GM19193 (cell line): ENCODE measurements around the gene NR3C2.

Experiments
- POLR2A ChIP-seq: IDR thresholded peaks from 4 replicates; pipeline ENCODE4 v1.6.1; 2011; ENCODE audit not compliant: insufficient read depth, insufficient read length; ENCODE audit errors: extremely low read depth

Gene NR3C2

DNA sequence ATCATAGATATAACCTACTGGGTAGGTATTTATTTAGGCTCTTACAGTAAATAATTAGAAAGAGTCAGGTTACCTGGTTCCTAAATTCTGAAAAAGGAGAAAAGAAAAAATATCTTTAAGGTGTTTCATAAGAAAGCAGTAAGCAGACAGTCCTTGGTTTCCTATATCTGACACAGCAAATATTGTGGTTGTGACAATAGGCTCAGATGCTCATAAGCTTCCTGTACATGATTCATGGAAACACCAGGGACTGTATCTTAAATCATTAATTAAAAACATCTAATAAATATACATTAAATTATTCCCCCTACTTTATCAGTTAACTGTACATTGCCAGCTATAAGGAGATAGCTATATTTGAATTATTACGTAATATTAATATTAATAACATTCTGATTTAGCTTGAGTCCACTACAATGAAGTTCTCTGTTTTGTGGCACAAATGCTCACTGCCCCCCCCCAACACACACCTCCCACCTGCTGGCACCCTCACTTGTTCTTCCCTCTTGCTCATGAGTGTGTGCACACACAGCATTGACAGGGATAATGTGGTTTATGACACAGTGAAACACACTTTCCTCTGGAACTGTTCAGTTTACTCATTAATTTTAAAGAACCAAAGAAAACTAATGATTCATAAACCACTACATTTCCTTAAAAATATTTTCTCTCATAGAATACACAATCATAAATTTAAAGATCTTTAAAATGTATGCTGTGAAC lies 187.4 kb downstream of the NR3C2 start:
- TF ChIP-seq POLR2A: no peak

DNA sequence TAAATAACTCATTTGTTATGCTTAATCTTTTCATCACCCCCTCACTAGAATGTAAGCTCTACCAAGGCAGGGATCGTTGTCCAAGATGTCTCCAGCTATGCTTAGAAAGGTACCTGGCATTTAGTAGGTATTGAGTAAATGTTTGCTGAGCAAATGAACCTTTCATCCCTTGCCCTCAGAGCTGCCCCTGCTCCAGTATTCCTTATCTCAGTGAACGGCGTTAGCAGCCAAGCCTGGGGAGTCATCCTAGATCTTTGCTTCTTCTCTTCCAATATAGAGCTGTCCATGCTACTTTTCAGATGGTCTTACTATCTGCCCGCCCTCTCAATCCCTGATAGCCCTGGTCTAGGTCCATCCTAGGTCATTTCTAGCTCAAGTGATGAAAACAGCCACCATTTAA lies 188.4 kb downstream of the NR3C2 start:
- no peak for TF ChIP-seq POLR2A

- TF ChIP-seq POLR2A: no peak
Measured at GRCh38 chr4:148248824-148249223, 193.4 kb downstream of the NR3C2 start.

DNA sequence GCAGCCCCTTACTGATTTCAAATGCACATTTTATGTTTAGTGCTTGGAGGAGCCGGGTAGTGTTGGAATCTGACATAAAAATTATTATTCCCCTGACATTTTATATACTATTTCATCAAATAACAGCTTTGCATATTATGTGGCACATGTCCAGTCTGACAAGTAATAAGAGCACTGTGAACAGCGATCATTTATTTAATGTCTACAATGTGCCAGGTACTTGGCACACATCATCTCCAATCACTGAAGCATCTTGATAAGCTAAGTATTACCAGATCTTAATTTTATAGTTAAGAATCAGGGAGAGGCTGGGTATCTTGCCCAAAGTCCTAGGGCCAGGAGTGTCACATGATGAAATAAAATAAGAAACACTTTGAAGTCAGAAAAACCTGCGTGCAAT lies 197.2 kb downstream of the NR3C2 start:
- no peak for TF ChIP-seq POLR2A

- no peak for TF ChIP-seq POLR2A
Measured at GRCh38 chr4:148243837-148244236, 198.4 kb downstream of the NR3C2 start.

- no peak for TF ChIP-seq POLR2A
Measured at GRCh38 chr4:148240241-148240640, 202.0 kb downstream of the NR3C2 start.

- no peak for TF ChIP-seq POLR2A
Measured at GRCh38 chr4:148239494-148239985, 202.7 kb downstream of the NR3C2 start.

DNA sequence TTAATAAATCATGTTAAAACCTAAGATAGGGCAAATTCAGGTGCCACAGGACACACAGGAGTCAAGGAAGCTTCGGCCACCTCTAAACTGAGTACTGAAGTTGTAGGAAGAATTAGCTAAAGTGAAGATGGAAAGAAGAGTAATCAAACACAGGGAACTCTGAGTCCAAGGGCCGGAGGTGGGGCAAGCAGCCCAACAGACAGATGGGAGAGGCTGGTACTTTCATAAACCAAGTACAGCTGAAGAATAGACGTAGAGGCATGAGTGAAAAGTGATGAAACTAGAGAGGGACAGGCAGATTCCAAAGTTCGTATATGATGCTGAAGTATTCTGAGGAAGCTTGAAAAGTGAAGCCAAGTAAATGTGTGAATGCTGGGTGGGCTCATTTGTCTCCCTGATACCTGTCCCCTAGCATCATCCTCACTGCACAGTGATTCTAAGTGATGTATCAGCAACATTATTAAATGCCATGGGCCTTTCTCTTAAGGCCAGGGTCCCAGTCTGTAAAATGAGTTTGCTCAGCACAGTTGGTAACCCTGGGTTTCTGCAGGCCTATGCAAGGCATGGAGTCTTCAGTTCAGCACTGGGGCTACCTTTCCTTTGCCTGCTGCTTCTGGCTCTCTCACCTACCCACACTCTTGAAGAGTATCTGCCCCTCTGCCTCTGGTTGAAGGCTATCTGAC lies 203.3 kb downstream of the NR3C2 start:
- TF ChIP-seq POLR2A: no peak

GRCh38 chr4:148238086-148238485 lies 204.1 kb downstream of the NR3C2 start:
- TF ChIP-seq POLR2A: no peak

- TF ChIP-seq POLR2A: no peak
Measured at GRCh38 chr4:148235809-148236208, 206.4 kb downstream of the NR3C2 start.

GRCh38 chr4:148229798-148230197 lies 212.4 kb downstream of the NR3C2 start:
- no peak for TF ChIP-seq POLR2A

DNA sequence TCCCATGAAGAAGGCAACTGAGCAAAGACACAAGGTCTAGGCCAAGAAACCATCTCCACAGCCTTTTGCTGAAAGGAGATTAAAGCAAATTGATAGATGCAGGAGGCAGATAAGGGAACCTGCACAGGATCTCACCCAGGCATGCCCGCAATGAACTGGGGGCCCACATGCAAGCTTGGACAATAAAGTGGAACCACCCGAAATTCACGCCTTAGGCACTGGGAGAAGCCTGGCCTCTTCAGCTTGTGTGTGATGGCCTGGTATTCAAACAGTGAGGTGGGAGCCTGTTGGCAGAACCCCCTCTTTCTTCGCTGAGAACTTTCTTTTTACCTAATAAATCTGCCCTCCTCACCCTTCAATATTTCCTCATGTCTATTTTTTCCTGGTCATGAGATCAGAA lies 213.2 kb downstream of the NR3C2 start:
- TF ChIP-seq POLR2A: no peak

DNA sequence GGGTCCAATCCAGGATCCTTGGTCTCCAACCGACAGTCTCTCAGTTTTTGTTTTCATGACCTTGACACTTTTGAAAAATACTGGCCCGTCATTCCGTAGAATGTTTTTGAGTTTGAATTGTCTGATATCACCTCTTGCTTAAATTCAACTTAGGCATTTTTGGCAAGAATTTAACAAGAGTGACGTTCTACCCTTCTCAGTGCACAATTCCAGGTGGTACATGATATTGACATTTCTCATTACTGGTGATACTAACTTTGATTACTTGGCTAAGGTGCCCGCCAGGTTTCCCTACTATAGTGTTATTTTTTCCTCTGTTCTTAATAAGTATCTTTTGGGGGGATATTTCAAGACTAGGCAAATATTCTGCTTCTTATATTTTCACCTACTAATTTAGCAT lies 215.1 kb downstream of the NR3C2 start:
- TF ChIP-seq POLR2A: no peak

DNA sequence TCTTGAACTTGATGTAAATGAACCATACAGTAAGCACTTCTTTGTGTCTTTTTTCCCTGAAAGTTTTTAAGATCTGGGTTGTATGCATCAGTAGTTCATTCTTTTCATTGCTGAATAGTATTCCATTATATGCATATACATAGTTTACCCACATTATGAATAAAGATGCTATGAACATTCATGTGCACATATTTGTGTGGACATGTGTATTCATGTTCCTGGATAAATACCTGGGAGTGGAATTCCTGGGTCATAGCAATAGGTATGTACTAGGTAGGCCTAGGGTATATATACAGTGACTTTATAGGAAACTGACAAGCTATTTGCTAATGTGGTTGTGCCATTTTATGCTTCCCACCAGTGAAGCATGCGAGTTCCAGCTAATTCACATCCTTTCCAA lies 215.9 kb downstream of the NR3C2 start:
- TF ChIP-seq POLR2A: no peak

GRCh38 chr4:148225639-148226038 lies 216.6 kb downstream of the NR3C2 start:
- TF ChIP-seq POLR2A: no peak

- no peak for TF ChIP-seq POLR2A
Measured at GRCh38 chr4:148224476-148224875, 217.7 kb downstream of the NR3C2 start.
